ENCODE data around the gene SQSTM1.
A peak's percentile ranks its signal among the peaks of the same experiment; 100 is the strongest.
"Not testable (repeated sequence)": the region's sequence is repeated elsewhere in the genome, so short reads cannot be mapped to it uniquely, and the experiment has no call there.

SQSTM1 gene

GRCh38 chr5:179827680-179828079 is 7.0 kb downstream of the SQSTM1 start:
- peak; percentile 93 to 94 (median 93) for DNase-seq

- no peak for DNase-seq
Observed at GRCh38 chr5:179828756-179829421, 8.2 kb downstream of the SQSTM1 start.

GRCh38 chr5:179829732-179830435 is 9.2 kb downstream of the SQSTM1 start:
- no peak for DNase-seq

- no peak for DNase-seq
Observed at GRCh38 chr5:179830818-179831468, 10.2 kb downstream of the SQSTM1 start.

- no peak for DNase-seq
Observed at GRCh38 chr5:179832039-179832745, 11.5 kb downstream of the SQSTM1 start.

GRCh38 chr5:179833056-179833708 is 12.5 kb downstream of the SQSTM1 start:
- no peak for DNase-seq

GRCh38 chr5:179833709-179834070 is 13.0 kb downstream of the SQSTM1 start:
- DNase-seq: no peak

- DNase-seq: no peak
Observed at GRCh38 chr5:179834120-179834519, 13.4 kb downstream of the SQSTM1 start.

- DNase-seq: not testable (repeated sequence)
Observed at GRCh38 chr5:179834871-179835270, 14.2 kb downstream of the SQSTM1 start.

- DNase-seq: peak; percentile 38 to 66 (median 43)
Observed at GRCh38 chr5:179836225-179837019, 15.7 kb downstream of the SQSTM1 start.

- no peak for DNase-seq
Observed at GRCh38 chr5:179837076-179838011, 16.6 kb downstream of the SQSTM1 start.

- no peak for DNase-seq
Observed at GRCh38 chr5:179839328-179840256, 18.9 kb downstream of the SQSTM1 start.

GRCh38 chr5:179840321-179840720 is 19.6 kb downstream of the SQSTM1 start:
- no peak for DNase-seq

GRCh38 chr5:179840766-179841165 is 20.1 kb downstream of the SQSTM1 start:
- DNase-seq: no peak

- no peak for DNase-seq
Observed at GRCh38 chr5:179841621-179842020, 20.9 kb downstream of the SQSTM1 start.

GRCh38 chr5:179852993-179853547 is 32.4 kb downstream of the SQSTM1 start:
- DNase-seq: peak; percentile 50 to 56 (median 55)

GRCh38 chr5:179854356-179854755 is 33.7 kb downstream of the SQSTM1 start:
- DNase-seq: no peak

- peak in 2 of 3 donors; percentile 18 to 37 for DNase-seq
Observed at GRCh38 chr5:179858241-179858585, 37.5 kb downstream of the SQSTM1 start.
